ENCODE measurements around the gene P2RY8. TPM values are rescaled to one million over a fixed set of nuclear protein-coding genes. Genes with fewer than 3 reads are reported as not detected.

The P2RY8 gene
- total and polyA plus RNA-seq, 10 of the 15 experiments (the other 5 are each of a cell fraction or from before 2014, with no cell fraction given), result 2.0 to 64.4 (median 36.5) TPM

GRCh38 chrX:1483843-1484637, 52.9 kb downstream of the P2RY8 start (continued):
- TF ChIP-seq HDAC2 (IDR thresholded peaks at IDR 0.05), result no peak
- TF ChIP-seq ZBTB40 (IDR thresholded peaks at IDR 0.05; ENCODE audit: borderline replicate concordance), result no peak
- TF ChIP-seq YY1 (IDR thresholded peaks at IDR 0.05; ENCODE audit: low read depth, low read length), result no peak
- peak; percentile 62 to 68 for TF ChIP-seq IKZF2 (IDR thresholded peaks at IDR 0.05)
- TF ChIP-seq LARP7 (IDR thresholded peaks at IDR 0.05), result no peak
- no peak for TF ChIP-seq ZNF592 (IDR thresholded peaks at IDR 0.05)
- no peak for TF ChIP-seq ZSCAN29 (IDR thresholded peaks at IDR 0.05)
- TF ChIP-seq BCL11A (IDR thresholded peaks at IDR 0.05; ENCODE audit: low read depth, low read length), result peak; percentile 55
- TF ChIP-seq TCF7 (IDR thresholded peaks at IDR 0.05; ENCODE audit: borderline replicate concordance), result no peak
- TF ChIP-seq ATF3 (IDR thresholded peaks at IDR 0.05; ENCODE audit: borderline replicate concordance, extremely low read depth, low read depth, low read length), result no peak
- no peak for TF ChIP-seq FOS (IDR thresholded peaks at IDR 0.05; ENCODE audit: borderline replicate concordance, extremely low read depth, insufficient read length)
- no peak for TF ChIP-seq SREBF2 (IDR thresholded peaks at IDR 0.05; ENCODE audit: low read length)
- TF ChIP-seq STAT3 (IDR thresholded peaks at IDR 0.05; ENCODE audit: low read depth, low read length), result no peak
- TF ChIP-seq CREM (IDR thresholded peaks at IDR 0.05; ENCODE audit: low read depth), result peak; percentile 90
- no peak; the same call in 1 of the 2 replicates for TF ChIP-seq SMC3 (IDR thresholded peaks at IDR 0.05; ENCODE audit: borderline replicate concordance, low read length)
- peak; percentile 54; the same call in 1 of the 2 replicates for TF ChIP-seq TCF12 (IDR thresholded peaks at IDR 0.05; ENCODE audit: low read depth, low read length)
- TF ChIP-seq MLLT1 (IDR thresholded peaks at IDR 0.05), result peak; percentile 76; the same call in 1 of the 2 replicates
- TF ChIP-seq NR2C1 (IDR thresholded peaks at IDR 0.05), result no peak
- TF ChIP-seq RAD21 (IDR thresholded peaks at IDR 0.05; ENCODE audit: insufficient read depth, low read depth, low read length), result 0 out of 2 replicates have a peak, but pooled peaks have one; percentile 0
